MM.1S (cell line): ENCODE measurements around the gene GSTP1.

Experiments used
- DNase-seq: peaks from one replicate; pipeline ENCODE4 v3.0.0-alpha.2; 2015
- H2AFZ ChIP-seq: fragments of 300-600 bp; sonication (generic); 2 replicates; pipeline ENCODE4 v1.6.0; 2016; ENCODE audit warnings: antibody characterized with exemption, low read length
- H3F3A ChIP-seq: fragments of 300-600 bp; sonication (generic); 2 replicates; pipeline ENCODE4 v1.6.1; 2016; ENCODE audit warnings: mild to moderate bottlenecking, antibody characterized with exemption, low read length, moderate library complexity, mixed read lengths; ENCODE audit not compliant: insufficient read depth
- H3K27ac ChIP-seq: fragments of 300-600 bp; sonication (generic); 2 replicates; pipeline ENCODE4 v1.5.1; 2016; ENCODE audit warnings: mild to moderate bottlenecking, low read length
- H3K27me3 ChIP-seq: fragments of 300-600 bp; sonication (generic); replicated peaks from 2 replicates; pipeline ENCODE4 v1.6.0; 2016; ENCODE audit warnings: low read length; ENCODE audit not compliant: insufficient read depth
- H3K36me3 ChIP-seq: fragments of 300-600 bp; sonication (generic); replicated peaks from 2 replicates; pipeline ENCODE4 v1.6.1; 2016; ENCODE audit warnings: mild to moderate bottlenecking, low read length, mixed read lengths; ENCODE audit not compliant: insufficient read depth
- H3K4me1 ChIP-seq: fragments of 300-600 bp; sonication (generic); 2 replicates; pipeline ENCODE4 v1.6.1; 2016; ENCODE audit warnings: low read length, mixed read lengths
- H3K4me2 ChIP-seq: fragments of 300-600 bp; sonication (generic); 2 replicates; pipeline ENCODE4 v1.6.0; 2016; ENCODE audit warnings: low read depth, low read length
- H3K4me3 ChIP-seq: fragments of 300-600 bp; sonication (generic); 2 replicates; pipeline ENCODE4 v1.5.1; 2016; ENCODE audit warnings: low read length, mixed read lengths
- H3K79me2 ChIP-seq: fragments of 300-600 bp; sonication (generic); 2 replicates; pipeline ENCODE4 v1.6.1; 2016; ENCODE audit warnings: mixed run types, low read length, mixed read lengths
- H3K9ac ChIP-seq: fragments of 300-600 bp; sonication (generic); 2 replicates; pipeline ENCODE4 v1.6.1; 2016; ENCODE audit warnings: low read length, mixed read lengths
- H3K9me2 ChIP-seq: fragments of 300-600 bp; sonication (generic); replicated peaks from 2 replicates; pipeline ENCODE4 v1.6.1; 2016; ENCODE audit warnings: mild to moderate bottlenecking, low read length, mixed read lengths; ENCODE audit not compliant: insufficient read depth
- H3K9me3 ChIP-seq: fragments of 300-600 bp; sonication (generic); replicated peaks from 2 replicates; pipeline ENCODE4 v1.6.1; 2016; ENCODE audit warnings: mild to moderate bottlenecking, low read length, mixed read lengths; ENCODE audit not compliant: insufficient read depth
- H4K20me1 ChIP-seq: fragments of 300-600 bp; sonication (generic); 2 replicates; pipeline ENCODE4 v1.6.1; 2016; ENCODE audit warnings: mild to moderate bottlenecking, low read length, moderate library complexity, mixed read lengths; ENCODE audit not compliant: insufficient read depth
- CTCF ChIP-seq: fragments of 300-600 bp; sonication (generic); IDR thresholded peaks from 2 replicates; pipeline ENCODE4 v1.5.1; 2016; ENCODE audit warnings: antibody characterized with exemption, low read length, mixed read lengths
- EZH2 ChIP-seq: fragments of 300-600 bp; sonication (generic); optimal IDR thresholded peaks from 2 replicates; pipeline ENCODE3; 2017; ENCODE audit warnings: low read depth, mild to moderate bottlenecking, antibody characterized with exemption, low read length, mixed read lengths
- EZH2phosphoT487 ChIP-seq: fragments of 300-600 bp; sonication (generic); IDR thresholded peaks from 2 replicates; pipeline ENCODE4 v1.6.1; 2018; ENCODE audit warnings: antibody characterized with exemption, low read length

GSTP1 gene

GRCh38 chr11:67584881-67585873 lies 1.6 kb downstream of the GSTP1 start:
- no peak for TF ChIP-seq EZH2phosphoT487
- TF ChIP-seq EZH2 = no peak
- H3K4me3 ChIP-seq = peak overlapping the region; percentile 73
- peaks cover 3% of the 10 kb centered on the region; the same call in 1 of the 2 replicates for H4K20me1 ChIP-seq
- no peak for DNase-seq
- H3K4me2 ChIP-seq = peak overlapping the region; percentile 95
- peak overlapping the region; percentile 78; the same call in 1 of the 2 replicates for H3K9ac ChIP-seq
- no peak overlapping the region for H2AFZ ChIP-seq
- H3K4me1 ChIP-seq = peaks cover 43% of the 10 kb centered on the region
- H3F3A ChIP-seq = peaks cover 44% of the 10 kb centered on the region
- H3K27me3 ChIP-seq = 0 out of 2 replicates have a peak, but pooled peaks cover 5% of the 10 kb centered on the region
- peaks cover 24% of the 10 kb centered on the region for H3K79me2 ChIP-seq
- H3K9me3 ChIP-seq = no peaks in the 10 kb centered on the region
- H3K9me2 ChIP-seq = no peaks in the 10 kb centered on the region
- peak overlapping the region; percentile 68; the same call in 1 of the 2 replicates for H3K27ac ChIP-seq
- peaks cover 8% of the 10 kb centered on the region; the same call in 1 of the 2 replicates for H3K36me3 ChIP-seq

GRCh38 chr11:67585911-67586310 lies 2.3 kb downstream of the GSTP1 start:
- H3F3A ChIP-seq = peaks cover 44% of the 10 kb centered on the region
- H3K9me2 ChIP-seq = no peaks in the 10 kb centered on the region
- peaks cover 24% of the 10 kb centered on the region for H3K79me2 ChIP-seq
- H3K4me2 ChIP-seq = 0 out of 2 replicates have a peak overlapping the region, but pooled peaks have one; percentile 95
- no peaks in the 10 kb centered on the region for H3K27me3 ChIP-seq
- H4K20me1 ChIP-seq = peaks cover 3% of the 10 kb centered on the region; the same call in 1 of the 2 replicates
- no peak overlapping the region for H2AFZ ChIP-seq
- H3K36me3 ChIP-seq = peaks cover 8% of the 10 kb centered on the region; the same call in 1 of the 2 replicates
- TF ChIP-seq CTCF = no peak
- TF ChIP-seq EZH2phosphoT487 = no peak
- no peak for TF ChIP-seq EZH2
- H3K9ac ChIP-seq = no peak overlapping the region
- peak overlapping the region; percentile 68; the same call in 1 of the 2 replicates for H3K27ac ChIP-seq
- DNase-seq = no peak
- H3K4me1 ChIP-seq = peaks cover 43% of the 10 kb centered on the region
- no peak overlapping the region for H3K4me3 ChIP-seq
- no peaks in the 10 kb centered on the region for H3K9me3 ChIP-seq

GRCh38 chr11:67586568-67587250 lies 3.1 kb downstream of the GSTP1 start:
- Histone ChIP-seq H3K9ac (no peak overlapping the region), H3F3A (peaks cover 44% of the 10 kb centered on the region), H3K4me1 (peaks cover 43% of the 10 kb centered on the region), H3K9me3 (no peaks in the 10 kb centered on the region), H3K4me3 (no peak overlapping the region), H3K27ac (peak overlapping the region; percentile 68; the same call in 1 of the 2 replicates), H3K4me2 (peak overlapping the region; percentile 49; the same call in 1 of the 2 replicates), H3K36me3 (peaks cover 8% of the 10 kb centered on the region; the same call in 1 of the 2 replicates), H3K27me3 (no peaks in the 10 kb centered on the region), H3K9me2 (no peaks in the 10 kb centered on the region), H4K20me1 (peaks cover 3% of the 10 kb centered on the region; the same call in 1 of the 2 replicates), H2AFZ (no peak overlapping the region), H3K79me2 (peaks cover 24% of the 10 kb centered on the region)
- TF ChIP-seq EZH2 = no peak
- TF ChIP-seq EZH2phosphoT487 = no peak
- TF ChIP-seq CTCF = no peak
- DNase-seq = no peak
